SK-N-DZ (cell line): ENCODE results near the gene ELFN2.

Source experiments
- DNase-seq: peaks from one replicate; pipeline ENCODE4 v3.0.0-alpha.2; 2015; ENCODE audit warnings: low spot score

Gene ELFN2

GRCh38 chr22:37386441-37386840 lies 40.8 kb downstream of the ELFN2 start:
- DNase-seq: no peak

GRCh38 chr22:37384691-37385090 lies 42.6 kb downstream of the ELFN2 start:
- DNase-seq: no peak

GRCh38 chr22:37383341-37383740 lies 43.9 kb downstream of the ELFN2 start:
- peak; percentile 11 for DNase-seq

- no peak for DNase-seq
These were observed 45.8 kb downstream of the ELFN2 start for GRCh38 chr22:37381489-37381888.

- no peak for DNase-seq
These were observed 47.6 kb downstream of the ELFN2 start for GRCh38 chr22:37379722-37380121.

- no peak for DNase-seq
These were observed 48.2 kb downstream of the ELFN2 start for GRCh38 chr22:37379085-37379484.

GRCh38 chr22:37378642-37379058 lies 48.6 kb downstream of the ELFN2 start:
- no peak for DNase-seq

GRCh38 chr22:37377927-37378326 lies 49.4 kb downstream of the ELFN2 start:
- no peak for DNase-seq

GRCh38 chr22:37377138-37377537 lies 50.1 kb downstream of the ELFN2 start:
- no peak for DNase-seq

- no peak for DNase-seq
These were observed 50.6 kb downstream of the ELFN2 start for GRCh38 chr22:37376643-37377042.

GRCh38 chr22:37375801-37376200 lies 51.5 kb downstream of the ELFN2 start:
- DNase-seq: no peak

GRCh38 chr22:37374571-37374970 lies 52.7 kb downstream of the ELFN2 start:
- DNase-seq: no peak

- no peak for DNase-seq
These were observed 53.8 kb downstream of the ELFN2 start for GRCh38 chr22:37373451-37373850.

- DNase-seq: no peak
These were observed 55.4 kb downstream of the ELFN2 start for GRCh38 chr22:37371911-37372310.

- DNase-seq: no peak
These were observed 55.8 kb downstream of the ELFN2 start for GRCh38 chr22:37371491-37371890.

- no peak for DNase-seq
These were observed 56.8 kb downstream of the ELFN2 start for GRCh38 chr22:37370306-37370979.

- DNase-seq: no peak
These were observed 57.8 kb downstream of the ELFN2 start for GRCh38 chr22:37369483-37369882.

- no peak for DNase-seq
These were observed 59.2 kb downstream of the ELFN2 start for GRCh38 chr22:37368058-37368457.

GRCh38 chr22:37366601-37367000 lies 60.7 kb downstream of the ELFN2 start:
- no peak for DNase-seq

- no peak for DNase-seq
These were observed 61.3 kb downstream of the ELFN2 start for GRCh38 chr22:37365950-37366349.

GRCh38 chr22:37363261-37363992 lies 63.9 kb downstream of the ELFN2 start:
- DNase-seq: no peak

- DNase-seq: no peak
These were observed 64.7 kb downstream of the ELFN2 start for GRCh38 chr22:37362621-37363020.

- no peak for DNase-seq
These were observed 68.4 kb downstream of the ELFN2 start for GRCh38 chr22:37358917-37359316.
